Stimulated activated CD8-positive, alpha-beta memory T cell treated with anti-CD3 and anti-CD28 coated beads, Interleukin-15, amount 100 ng/mL, for 1 hour (primary cell): ENCODE results near the gene TMEM132D.
"Not testable (repeated sequence)": the region's sequence is repeated elsewhere in the genome, so short reads cannot be mapped to it uniquely, and the experiment has no call there.

Source experiments
- DNase-seq: peaks from one replicate; pipeline ENCODE4 v3.0.0-alpha.2; 2020; ENCODE audit warnings: low read depth

TMEM132D gene

GRCh38 chr12:129588142-129588541 is 315.7 kb downstream of the TMEM132D start:
- no peak for DNase-seq

- no peak for DNase-seq
Observed at GRCh38 chr12:129585296-129585695, 318.5 kb downstream of the TMEM132D start.

GRCh38 chr12:129579879-129580278 is 323.9 kb downstream of the TMEM132D start:
- no peak for DNase-seq

GRCh38 chr12:129571901-129572494 is 331.8 kb downstream of the TMEM132D start:
- no peak for DNase-seq

GRCh38 chr12:129570796-129571400 is 332.9 kb downstream of the TMEM132D start:
- no peak for DNase-seq

- DNase-seq = no peak
Observed at GRCh38 chr12:129566800-129567199, 337.0 kb downstream of the TMEM132D start.

GRCh38 chr12:129564768-129565167 is 339.1 kb downstream of the TMEM132D start:
- DNase-seq = no peak

GRCh38 chr12:129563266-129563665 is 340.6 kb downstream of the TMEM132D start:
- no peak for DNase-seq

- DNase-seq = no peak
Observed at GRCh38 chr12:129561304-129561703, 342.5 kb downstream of the TMEM132D start.

- DNase-seq = no peak
Observed at GRCh38 chr12:129559776-129560175, 344.0 kb downstream of the TMEM132D start.

- DNase-seq = no peak
Observed at GRCh38 chr12:129558036-129558435, 345.8 kb downstream of the TMEM132D start.

- no peak for DNase-seq
Observed at GRCh38 chr12:129556082-129556481, 347.7 kb downstream of the TMEM132D start.

GRCh38 chr12:129552996-129553750 is 350.7 kb downstream of the TMEM132D start:
- no peak for DNase-seq

- no peak for DNase-seq
Observed at GRCh38 chr12:129551441-129551840, 352.4 kb downstream of the TMEM132D start.

GRCh38 chr12:129550353-129550752 is 353.5 kb downstream of the TMEM132D start:
- no peak for DNase-seq

GRCh38 chr12:129549656-129550055 is 354.2 kb downstream of the TMEM132D start:
- DNase-seq = no peak

GRCh38 chr12:129549020-129549419 is 354.8 kb downstream of the TMEM132D start:
- not testable (repeated sequence) for DNase-seq

- no peak for DNase-seq
Observed at GRCh38 chr12:129544716-129545115, 359.1 kb downstream of the TMEM132D start.

- no peak for DNase-seq
Observed at GRCh38 chr12:129540954-129541353, 362.9 kb downstream of the TMEM132D start.

GRCh38 chr12:129540249-129540648 is 363.6 kb downstream of the TMEM132D start:
- no peak for DNase-seq

GRCh38 chr12:129538724-129539335 is 365.0 kb downstream of the TMEM132D start:
- not testable (repeated sequence) for DNase-seq

GRCh38 chr12:129538137-129538536 is 365.7 kb downstream of the TMEM132D start:
- DNase-seq = no peak
